GM21619 (cell line): ENCODE measurements around the gene DENND4C.
"Not testable (repeated sequence)": the region's sequence is repeated elsewhere in the genome, so short reads cannot be mapped to it uniquely, and the experiment has no call there.

ENCODE experiments used
- ATAC-seq: cut with Tn5 transposase; IDR thresholded peaks from one replicate; pipeline ENCODE4 v1.9.1; 2021; ENCODE audit not compliant: unreplicated experiment

Gene DENND4C

GRCh38 chr9:19223724-19224123 is 6.8 kb upstream of the DENND4C start:
- no peak for ATAC-seq

GRCh38 chr9:19224563-19224962 is 5.9 kb upstream of the DENND4C start:
- no peak for ATAC-seq

- ATAC-seq = peak; percentile 51
Measured at GRCh38 chr9:19229595-19230354, 718 bp upstream of the DENND4C start.

GRCh38 chr9:19231126-19231903 is 822 bp downstream of the DENND4C start:
- peak; percentile 11 for ATAC-seq

GRCh38 chr9:19231904-19232822 is 1.7 kb downstream of the DENND4C start:
- ATAC-seq = no peak

- ATAC-seq = no peak
Measured at GRCh38 chr9:19232823-19233194, 2.3 kb downstream of the DENND4C start.

GRCh38 chr9:19233344-19233743 is 2.9 kb downstream of the DENND4C start:
- ATAC-seq = no peak

- no peak for ATAC-seq
Measured at GRCh38 chr9:19239955-19240354, 9.5 kb downstream of the DENND4C start.

- ATAC-seq = no peak
Measured at GRCh38 chr9:19241728-19242127, 11.2 kb downstream of the DENND4C start.

- no peak for ATAC-seq
Measured at GRCh38 chr9:19243366-19244033, 13.0 kb downstream of the DENND4C start.

- no peak for ATAC-seq
Measured at GRCh38 chr9:19246891-19247290, 16.4 kb downstream of the DENND4C start.

- ATAC-seq = no peak
Measured at GRCh38 chr9:19247420-19247819, 16.9 kb downstream of the DENND4C start.

- not testable (repeated sequence) for ATAC-seq
Measured at GRCh38 chr9:19250346-19250745, 19.9 kb downstream of the DENND4C start.

- not testable (repeated sequence) for ATAC-seq
Measured at GRCh38 chr9:19251203-19251602, 20.7 kb downstream of the DENND4C start.

GRCh38 chr9:19251622-19252021 is 21.1 kb downstream of the DENND4C start:
- not testable (repeated sequence) for ATAC-seq

GRCh38 chr9:19252174-19252884 is 21.8 kb downstream of the DENND4C start:
- ATAC-seq = no peak

GRCh38 chr9:19252885-19253219 is 22.4 kb downstream of the DENND4C start:
- ATAC-seq = no peak

GRCh38 chr9:19255112-19255511 is 24.6 kb downstream of the DENND4C start:
- ATAC-seq = no peak

- no peak for ATAC-seq
Measured at GRCh38 chr9:19255821-19256220, 25.3 kb downstream of the DENND4C start.

GRCh38 chr9:19259665-19260255 is 29.3 kb downstream of the DENND4C start:
- ATAC-seq = not testable (repeated sequence)
